Panc1 (cell line): Measurements from ENCODE around the gene TFPI2. TPM values are rescaled to one million over a fixed set of nuclear protein-coding genes. Genes with fewer than 3 reads are reported as not detected.

Source experiments
- ATAC-seq: fragments of 200-7000 bp; cut with Tn5 transposase; 2 replicates; pipeline ENCODE4 v1.9.1; 2020; ENCODE audit warnings: mild to moderate bottlenecking, moderate library complexity
- BruUV-seq: library from RNA; stranded (reverse); fragments of 400-500 nt; replicated peaks from 2 replicates; lab custom pipeline; 2021; lab: Mats Ljungman, UMichigan
- CTCF ChIA-PET: fragments of 300-600 bp; sonication (Branson Sonifier 250); formaldehyde crosslinking; loops from one replicate; lab custom pipeline; 2022; ENCODE audit warnings: antibody characterized with exemption; lab: Charles Lee
- POLR2A ChIA-PET: fragments of 300-600 bp; sonication (Branson Sonifier 250); formaldehyde crosslinking; loops from one replicate; lab custom pipeline; 2022; ENCODE audit warnings: antibody characterized with exemption; lab: Charles Lee
- DNase-seq: peaks from one replicate; pipeline ENCODE4 v3.0.0-alpha.2; 2010; ENCODE audit warnings: low read depth, low spot score
- H3K27ac ChIP-seq: 2 replicates; pipeline ENCODE4 v1.5.1; 2011; ENCODE audit warnings: mild to moderate bottlenecking, low read length, inconsistent platforms
- H3K27me3 ChIP-seq: fragments of 200-500 bp; sonication (Bioruptor generic); 2 replicates; pipeline ENCODE4 v1.6.0; 2014; ENCODE audit warnings: low read length, inconsistent platforms; ENCODE audit not compliant: control insufficient read depth, insufficient read depth
- H3K36me3 ChIP-seq: fragments of 200-500 bp; sonication (Bioruptor generic); 2 replicates; pipeline ENCODE4 v1.5.1; 2014; ENCODE audit warnings: inconsistent platforms, mild to moderate bottlenecking, low read length, moderate library complexity; ENCODE audit not compliant: control insufficient read depth, insufficient read depth
- H3K4me1 ChIP-seq: 2 replicates; pipeline ENCODE4 v1.5.1; 2011; ENCODE audit warnings: inconsistent platforms, mild to moderate bottlenecking, low read length, moderate library complexity; ENCODE audit not compliant: control insufficient read depth, insufficient read depth
- H3K4me3 ChIP-seq, 2 experiments: 2 replicates each; pipeline ENCODE4 v1.5.1; 2011 to 2012; ENCODE audit warnings: low read depth in 2 of 2, low read length in 2 of 2, mild to moderate bottlenecking in 2 of 2, inconsistent platforms in 1 of 2, moderate library complexity in 1 of 2
- H3K9me3 ChIP-seq: fragments of 200-500 bp; sonication (Bioruptor generic); 2 replicates; pipeline ENCODE4 v1.5.1; 2014; ENCODE audit warnings: low read depth, mild to moderate bottlenecking, inconsistent platforms, low read length, moderate library complexity; ENCODE audit not compliant: control insufficient read depth, insufficient read depth
- POLR2AphosphoS5 ChIP-seq: IDR thresholded peaks from 2 replicates; pipeline ENCODE4 v1.6.1; 2012; ENCODE audit warnings: mild to moderate bottlenecking, low read depth, low read length, moderate library complexity
- SIN3A ChIP-seq: IDR thresholded peaks from 2 replicates; pipeline ENCODE4 v1.6.1; 2012; ENCODE audit warnings: low read depth, mild to moderate bottlenecking, low read length, moderate library complexity, borderline replicate concordance; ENCODE audit not compliant: insufficient read depth
- TCF7L2 ChIP-seq: IDR thresholded peaks from 2 replicates; pipeline ENCODE4 v1.6.1; 2011; ENCODE audit warnings: mild to moderate bottlenecking, low read depth, low read length, inconsistent platforms
- in situ Hi-C: cut with HindIII; loops from 2 replicates; pipeline ENCODE4 v1.10.0; 2016; ENCODE audit warnings: low sequenced_read_pairs, low pct_unique_long_range_greater_than_20kb
- intact Hi-C: fragments of 100-400 bp; cut with micrococcal nuclease; formaldehyde crosslinking; loops from one replicate; pipeline ENCODE4 v1.10.0; 2022; ENCODE audit not compliant: unreplicated experiment
- total RNA-seq: library from RNA; stranded (reverse); gene quantifications from one replicate; pipeline ENCODE4 v1.2.1, GENCODE V29; 2021; ENCODE audit not compliant: unreplicated experiment
- TF ChIP-seq, protein P1 (sequence below): fragments of 450-650 bp; IDR thresholded peaks from 2 replicates; pipeline ENCODE4 v1.5.1; 2017; ENCODE audit warnings: mild to moderate bottlenecking
- TF ChIP-seq, protein P2 (sequence below), 2 experiments: IDR thresholded peaks; 2 replicates each; pipeline ENCODE4 v1.6.1; 2011 to 2012; ENCODE audit warnings: low read depth in 2 of 2, control low read depth in 1 of 2, low read length in 1 of 2, mild to moderate bottlenecking in 1 of 2, moderate library complexity in 1 of 2; ENCODE audit not compliant: insufficient read depth in 1 of 2

TFPI2 gene
- total RNA-seq, 1 experiment from 2014 or later: 2.9 TPM

GRCh38 chr7:93937818-93938217 lies 47.3 kb upstream of the TFPI2 start:
- Histone ChIP-seq H3K27me3 (no peaks in the 10 kb centered on the region; the same call in 1 of the 2 replicates), H3K36me3 (no peaks in the 10 kb centered on the region), H3K9me3 (no peaks in the 10 kb centered on the region), H3K4me1 (no peaks in the 10 kb centered on the region), H3K4me3 (no peak overlapping the region), H3K27ac (no peak overlapping the region)
- DNase-seq (no peak), ATAC-seq (no peak)
- ChIA-PET POLR2A (no interaction called here), CTCF (no interaction called here)
- intact Hi-C loops: no loop called here
- in situ Hi-C loops: no loop called here
- TF ChIP-seq, protein P1, sequence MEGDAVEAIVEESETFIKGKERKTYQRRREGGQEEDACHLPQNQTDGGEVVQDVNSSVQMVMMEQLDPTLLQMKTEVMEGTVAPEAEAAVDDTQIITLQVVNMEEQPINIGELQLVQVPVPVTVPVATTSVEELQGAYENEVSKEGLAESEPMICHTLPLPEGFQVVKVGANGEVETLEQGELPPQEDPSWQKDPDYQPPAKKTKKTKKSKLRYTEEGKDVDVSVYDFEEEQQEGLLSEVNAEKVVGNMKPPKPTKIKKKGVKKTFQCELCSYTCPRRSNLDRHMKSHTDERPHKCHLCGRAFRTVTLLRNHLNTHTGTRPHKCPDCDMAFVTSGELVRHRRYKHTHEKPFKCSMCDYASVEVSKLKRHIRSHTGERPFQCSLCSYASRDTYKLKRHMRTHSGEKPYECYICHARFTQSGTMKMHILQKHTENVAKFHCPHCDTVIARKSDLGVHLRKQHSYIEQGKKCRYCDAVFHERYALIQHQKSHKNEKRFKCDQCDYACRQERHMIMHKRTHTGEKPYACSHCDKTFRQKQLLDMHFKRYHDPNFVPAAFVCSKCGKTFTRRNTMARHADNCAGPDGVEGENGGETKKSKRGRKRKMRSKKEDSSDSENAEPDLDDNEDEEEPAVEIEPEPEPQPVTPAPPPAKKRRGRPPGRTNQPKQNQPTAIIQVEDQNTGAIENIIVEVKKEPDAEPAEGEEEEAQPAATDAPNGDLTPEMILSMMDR: no peak
- TF ChIP-seq POLR2AphosphoS5 (no peak), SIN3A (no peak), TCF7L2 (no peak)
- TF ChIP-seq, protein P2, sequence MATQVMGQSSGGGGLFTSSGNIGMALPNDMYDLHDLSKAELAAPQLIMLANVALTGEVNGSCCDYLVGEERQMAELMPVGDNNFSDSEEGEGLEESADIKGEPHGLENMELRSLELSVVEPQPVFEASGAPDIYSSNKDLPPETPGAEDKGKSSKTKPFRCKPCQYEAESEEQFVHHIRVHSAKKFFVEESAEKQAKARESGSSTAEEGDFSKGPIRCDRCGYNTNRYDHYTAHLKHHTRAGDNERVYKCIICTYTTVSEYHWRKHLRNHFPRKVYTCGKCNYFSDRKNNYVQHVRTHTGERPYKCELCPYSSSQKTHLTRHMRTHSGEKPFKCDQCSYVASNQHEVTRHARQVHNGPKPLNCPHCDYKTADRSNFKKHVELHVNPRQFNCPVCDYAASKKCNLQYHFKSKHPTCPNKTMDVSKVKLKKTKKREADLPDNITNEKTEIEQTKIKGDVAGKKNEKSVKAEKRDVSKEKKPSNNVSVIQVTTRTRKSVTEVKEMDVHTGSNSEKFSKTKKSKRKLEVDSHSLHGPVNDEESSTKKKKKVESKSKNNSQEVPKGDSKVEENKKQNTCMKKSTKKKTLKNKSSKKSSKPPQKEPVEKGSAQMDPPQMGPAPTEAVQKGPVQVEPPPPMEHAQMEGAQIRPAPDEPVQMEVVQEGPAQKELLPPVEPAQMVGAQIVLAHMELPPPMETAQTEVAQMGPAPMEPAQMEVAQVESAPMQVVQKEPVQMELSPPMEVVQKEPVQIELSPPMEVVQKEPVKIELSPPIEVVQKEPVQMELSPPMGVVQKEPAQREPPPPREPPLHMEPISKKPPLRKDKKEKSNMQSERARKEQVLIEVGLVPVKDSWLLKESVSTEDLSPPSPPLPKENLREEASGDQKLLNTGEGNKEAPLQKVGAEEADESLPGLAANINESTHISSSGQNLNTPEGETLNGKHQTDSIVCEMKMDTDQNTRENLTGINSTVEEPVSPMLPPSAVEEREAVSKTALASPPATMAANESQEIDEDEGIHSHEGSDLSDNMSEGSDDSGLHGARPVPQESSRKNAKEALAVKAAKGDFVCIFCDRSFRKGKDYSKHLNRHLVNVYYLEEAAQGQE (IDR thresholded peaks at IDR 0.05; ENCODE audit: insufficient read depth in 1 of 2, low read depth in 2 of 2, low read length in 1 of 2): no peak
- BruUV-seq: no TSS peak

DNA sequence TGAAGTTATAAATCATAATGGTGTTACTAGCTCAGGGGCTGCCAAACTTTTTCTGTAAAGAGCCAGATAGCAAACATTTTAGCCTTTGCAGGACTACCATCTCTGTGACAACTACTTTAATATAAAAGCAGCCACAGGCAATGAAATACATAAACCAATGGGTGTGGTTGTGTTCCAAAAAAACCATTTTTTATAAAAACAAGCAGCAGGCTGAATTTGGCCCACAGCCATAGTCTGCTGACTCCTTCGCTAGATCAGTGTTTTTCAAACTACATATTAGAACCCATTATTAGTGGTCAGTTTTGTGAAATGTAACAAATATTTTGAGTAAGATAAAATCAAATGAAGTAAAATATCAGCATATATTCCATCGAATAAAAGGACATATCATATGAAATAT lies 44.5 kb upstream of the TFPI2 start:
- no peaks in the 10 kb centered on the region for H3K9me3 ChIP-seq
- no peaks in the 10 kb centered on the region for H3K36me3 ChIP-seq
- DNase-seq (no peak), ATAC-seq (no peak)
- no peak overlapping the region for H3K4me3 ChIP-seq
- H3K4me1 ChIP-seq: no peaks in the 10 kb centered on the region
- in situ Hi-C loops: no loop called here
- intact Hi-C loops: no loop called here
- POLR2A ChIA-PET: no interaction called here
- CTCF ChIA-PET: no interaction called here
- TF ChIP-seq TCF7L2 (no peak), POLR2AphosphoS5 (no peak), SIN3A (no peak)
- TF ChIP-seq, protein P1: no peak
- TF ChIP-seq, protein P2 (IDR thresholded peaks at IDR 0.05; ENCODE audit: insufficient read depth in 1 of 2, low read depth in 2 of 2, low read length in 1 of 2): no peak
- no peak overlapping the region for H3K27ac ChIP-seq
- BruUV-seq: no TSS peak
- H3K27me3 ChIP-seq: no peaks in the 10 kb centered on the region; the same call in 1 of the 2 replicates
